SK-N-MC (cell line): ENCODE results near the gene UBL7.

Source experiments
- EZH2 ChIP-seq: fragments of 200-600 bp; sonication (generic); IDR thresholded peaks from one replicate; pipeline ENCODE4 v1.6.1; 2017; ENCODE audit warnings: antibody characterized with exemption
- FOXP2 ChIP-seq: optimal IDR thresholded peaks from 2 replicates; pipeline ENCODE3; 2011; ENCODE audit warnings: mild to moderate bottlenecking, moderate library complexity; ENCODE audit not compliant: insufficient read depth; ENCODE audit errors: extremely low read length, control extremely low read depth
- POLR2AphosphoS5 ChIP-seq: IDR thresholded peaks from 2 replicates; pipeline ENCODE4 v1.6.1; 2012; ENCODE audit warnings: mild to moderate bottlenecking, low read depth, low read length, borderline replicate concordance

- TF ChIP-seq POLR2AphosphoS5 (no peak), EZH2 (no peak), FOXP2 (no peak)
Observed at GRCh38 chr15:74429781-74430400, 31.1 kb downstream of the UBL7 start.
